ENCODE measurements around the gene ZIC1.

The ZIC1 gene

GRCh38 chr3:147413686-147414389, 4.7 kb downstream of the ZIC1 start:
- DNase-seq (ENCODE audit: low read depth), result no peak
- TF ChIP-seq, protein P1, sequence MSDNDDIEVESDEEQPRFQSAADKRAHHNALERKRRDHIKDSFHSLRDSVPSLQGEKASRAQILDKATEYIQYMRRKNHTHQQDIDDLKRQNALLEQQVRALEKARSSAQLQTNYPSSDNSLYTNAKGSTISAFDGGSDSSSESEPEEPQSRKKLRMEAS (IDR thresholded peaks at IDR 0.05; ENCODE audit: low read depth, low read length), result no peak
- TF ChIP-seq POLR2A (IDR thresholded peaks at IDR 0.05; ENCODE audit: extremely low read depth, insufficient read length) (no peak), MYC (IDR thresholded peaks at IDR 0.05; ENCODE audit: low read depth, low read length) (no peak)
- TF ChIP-seq, protein P2, sequence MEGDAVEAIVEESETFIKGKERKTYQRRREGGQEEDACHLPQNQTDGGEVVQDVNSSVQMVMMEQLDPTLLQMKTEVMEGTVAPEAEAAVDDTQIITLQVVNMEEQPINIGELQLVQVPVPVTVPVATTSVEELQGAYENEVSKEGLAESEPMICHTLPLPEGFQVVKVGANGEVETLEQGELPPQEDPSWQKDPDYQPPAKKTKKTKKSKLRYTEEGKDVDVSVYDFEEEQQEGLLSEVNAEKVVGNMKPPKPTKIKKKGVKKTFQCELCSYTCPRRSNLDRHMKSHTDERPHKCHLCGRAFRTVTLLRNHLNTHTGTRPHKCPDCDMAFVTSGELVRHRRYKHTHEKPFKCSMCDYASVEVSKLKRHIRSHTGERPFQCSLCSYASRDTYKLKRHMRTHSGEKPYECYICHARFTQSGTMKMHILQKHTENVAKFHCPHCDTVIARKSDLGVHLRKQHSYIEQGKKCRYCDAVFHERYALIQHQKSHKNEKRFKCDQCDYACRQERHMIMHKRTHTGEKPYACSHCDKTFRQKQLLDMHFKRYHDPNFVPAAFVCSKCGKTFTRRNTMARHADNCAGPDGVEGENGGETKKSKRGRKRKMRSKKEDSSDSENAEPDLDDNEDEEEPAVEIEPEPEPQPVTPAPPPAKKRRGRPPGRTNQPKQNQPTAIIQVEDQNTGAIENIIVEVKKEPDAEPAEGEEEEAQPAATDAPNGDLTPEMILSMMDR (IDR thresholded peaks at IDR 0.05; ENCODE audit: low read depth, low read length), result no peak
- no peak overlapping the region for H3K4me3 ChIP-seq (ENCODE audit: low read depth, low read length)

DNA sequence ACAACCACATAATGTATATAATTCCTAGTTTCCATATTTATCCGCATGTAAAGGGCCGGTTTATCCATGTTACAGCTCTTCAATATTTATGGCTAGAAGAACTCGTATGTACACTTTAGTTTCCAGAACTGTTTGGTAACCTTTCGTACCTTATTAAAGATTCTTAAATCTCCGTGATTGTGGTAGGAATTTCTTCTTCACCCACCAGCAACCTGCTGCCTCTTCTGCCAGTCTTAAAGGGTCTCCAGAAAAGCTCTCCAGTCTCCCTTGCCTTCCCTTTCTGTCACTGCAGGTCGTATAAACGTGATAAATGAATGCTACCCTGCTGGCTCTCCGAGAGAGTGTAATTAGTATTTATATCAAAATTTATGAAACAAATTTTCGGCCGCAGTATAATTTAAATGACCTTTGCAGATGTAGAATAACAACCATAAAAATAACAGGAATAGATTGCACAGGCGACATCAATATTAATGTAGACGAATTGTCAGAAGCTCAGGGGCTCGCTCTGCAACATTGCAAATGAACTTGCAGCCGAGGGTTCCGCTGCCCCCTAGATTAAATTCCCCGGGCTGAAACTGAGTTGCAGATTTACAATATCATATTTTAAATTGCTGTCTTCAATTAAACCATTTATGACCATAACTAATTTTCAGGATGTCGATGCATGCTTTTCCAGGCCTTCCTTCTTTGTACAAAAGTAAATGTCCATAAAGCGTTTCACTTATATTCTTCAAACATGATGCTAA, 5.4 kb downstream of the ZIC1 start:
- TF ChIP-seq, protein P1 (IDR thresholded peaks at IDR 0.05; ENCODE audit: low read depth, low read length), result no peak
- TF ChIP-seq, protein P2 (IDR thresholded peaks at IDR 0.05; ENCODE audit: low read depth, low read length), result no peak
- no peak for TF ChIP-seq MYC (IDR thresholded peaks at IDR 0.05; ENCODE audit: low read depth, low read length)
- no peak for TF ChIP-seq POLR2A (IDR thresholded peaks at IDR 0.05; ENCODE audit: extremely low read depth, insufficient read length)

DNA sequence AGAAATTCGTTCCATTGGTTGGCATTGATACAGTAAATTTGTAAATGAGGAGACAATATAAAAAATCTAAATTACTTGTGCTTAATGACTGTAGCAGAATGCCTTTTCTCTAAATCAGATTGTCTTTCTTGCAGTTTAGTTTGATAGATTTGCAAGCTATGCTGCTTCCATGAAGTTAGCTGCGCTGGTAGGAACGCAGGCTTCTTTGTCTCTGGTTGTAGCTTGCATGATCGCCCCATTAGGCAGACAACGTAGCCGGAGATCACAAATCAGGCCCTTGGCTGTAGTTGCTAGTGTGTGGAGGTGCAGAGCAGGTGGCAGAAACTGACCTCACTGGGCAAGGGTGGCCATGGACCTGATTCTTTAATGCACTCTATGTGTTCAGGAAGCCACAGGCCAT, 6.1 kb downstream of the ZIC1 start:
- no peak for DNase-seq (ENCODE audit: low read depth)
- no peak overlapping the region for H3K4me3 ChIP-seq (ENCODE audit: low read depth, low read length)
- no peak for TF ChIP-seq POLR2A (IDR thresholded peaks at IDR 0.05; ENCODE audit: extremely low read depth, insufficient read length)
- TF ChIP-seq, protein P2 (IDR thresholded peaks at IDR 0.05; ENCODE audit: low read depth, low read length), result no peak
- no peak for TF ChIP-seq MYC (IDR thresholded peaks at IDR 0.05; ENCODE audit: low read depth, low read length)
- TF ChIP-seq, protein P1 (IDR thresholded peaks at IDR 0.05; ENCODE audit: low read depth, low read length), result no peak

More for the DNA sequence above, 5.4 kb downstream of the ZIC1 start:
- no peak for DNase-seq (ENCODE audit: low read depth)
- no peak overlapping the region for H3K4me3 ChIP-seq (ENCODE audit: low read depth, low read length)

DNA sequence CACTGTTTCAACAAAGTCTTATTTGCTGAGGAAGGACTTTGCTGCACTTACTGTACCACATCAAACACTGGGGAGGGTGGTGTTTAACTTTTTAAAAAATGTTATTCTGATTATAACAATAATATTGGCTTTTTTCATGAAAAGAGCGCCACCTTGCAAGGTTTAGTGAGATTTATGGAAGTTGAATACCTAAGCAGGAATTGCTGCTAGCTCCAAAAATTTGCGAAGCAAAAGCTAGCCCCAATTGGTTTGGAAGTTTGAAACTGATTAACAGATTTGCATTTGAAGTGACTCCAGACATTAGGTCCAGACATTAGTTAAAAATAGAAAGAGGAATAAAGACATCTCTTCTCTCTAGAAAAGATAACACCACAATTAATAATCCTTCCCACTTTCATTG, 6.7 kb downstream of the ZIC1 start:
- H3K4me3 ChIP-seq (ENCODE audit: low read depth, low read length), result no peak overlapping the region
- no peak for DNase-seq (ENCODE audit: low read depth)
- TF ChIP-seq, protein P1 (IDR thresholded peaks at IDR 0.05; ENCODE audit: low read depth, low read length), result no peak
- TF ChIP-seq POLR2A (IDR thresholded peaks at IDR 0.05; ENCODE audit: extremely low read depth, insufficient read length) (no peak), MYC (IDR thresholded peaks at IDR 0.05; ENCODE audit: low read depth, low read length) (no peak)
- TF ChIP-seq, protein P2 (IDR thresholded peaks at IDR 0.05; ENCODE audit: low read depth, low read length), result no peak

DNA sequence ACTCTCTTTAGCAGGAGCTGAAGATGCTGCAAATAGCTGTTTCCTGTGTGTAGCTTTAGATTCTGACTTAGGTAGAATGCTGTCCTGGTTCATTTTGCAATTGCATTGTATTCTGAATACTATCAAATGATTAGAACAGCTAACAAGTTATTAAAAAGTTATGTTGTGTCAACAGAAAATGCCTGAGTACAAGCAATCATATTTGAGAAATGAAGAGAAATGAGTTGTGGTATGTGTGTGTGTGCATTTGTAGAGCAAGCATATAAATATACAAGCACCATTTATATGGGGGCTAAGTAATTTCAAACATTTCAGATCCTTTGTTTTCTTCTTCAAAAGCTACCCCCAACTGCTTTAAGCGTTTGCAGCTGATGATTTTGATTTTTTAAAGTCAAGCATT, 7.8 kb downstream of the ZIC1 start:
- TF ChIP-seq, protein P1 (IDR thresholded peaks at IDR 0.05; ENCODE audit: low read depth, low read length), result no peak
- TF ChIP-seq POLR2A (IDR thresholded peaks at IDR 0.05; ENCODE audit: extremely low read depth, insufficient read length) (no peak), MYC (IDR thresholded peaks at IDR 0.05; ENCODE audit: low read depth, low read length) (no peak)
- TF ChIP-seq, protein P2 (IDR thresholded peaks at IDR 0.05; ENCODE audit: low read depth, low read length), result no peak
- H3K4me3 ChIP-seq (ENCODE audit: low read depth, low read length), result no peak overlapping the region
- no peak for DNase-seq (ENCODE audit: low read depth)
